Natural killer cell (primary cell): ENCODE measurements around the gene SSBP2. TPM values are rescaled to one million over a fixed set of nuclear protein-coding genes. Genes with fewer than 3 reads are reported as not detected.

Experiments used
- ATAC-seq, 3 donors: fragments of 150-1000 bp in 2 of 3; fragments of 200-7000 bp in 1 of 3; cut with Tn5 transposase; 1 replicate in 1 of 3; 2 replicates in 2 of 3; pipeline ENCODE4 v1.10.0; 2021; ENCODE audit warnings: mild to moderate bottlenecking in 2 of 3, moderate library complexity in 2 of 3
- DNase-seq, 2 donors: peaks; one replicate each; pipeline versions ENCODE4 v3.0.0 to v3.0.0-alpha.2; 2013 to 2021; ENCODE audit warnings: mixed read lengths in 1 of 2
- H3K27ac ChIP-seq: one replicate; pipeline ENCODE4 v1.5.1; 2013; ENCODE audit warnings: mild to moderate bottlenecking, low read length
- H3K27me3 ChIP-seq: one replicate; pipeline ENCODE4 v1.6.1; 2013; ENCODE audit warnings: low read length; ENCODE audit not compliant: control insufficient read depth, insufficient read depth
- H3K36me3 ChIP-seq: one replicate; pipeline ENCODE4 v1.6.1; 2013; ENCODE audit warnings: low read length; ENCODE audit not compliant: control insufficient read depth, insufficient read depth
- H3K4me1 ChIP-seq: one replicate; pipeline ENCODE4 v1.6.1; 2013; ENCODE audit warnings: low read length; ENCODE audit not compliant: control insufficient read depth, insufficient read depth
- H3K4me3 ChIP-seq: one replicate; pipeline ENCODE4 v1.5.1; 2013; ENCODE audit warnings: low read length
- H3K9me3 ChIP-seq: one replicate; pipeline ENCODE4 v1.6.1; 2013; ENCODE audit warnings: low read length; ENCODE audit not compliant: control insufficient read depth, insufficient read depth
- H3K27ac Mint-ChIP-seq, 2 donors: one replicate each; pipeline ENCODE4 v1.8.0; 2022; ENCODE audit warnings: mild to moderate bottlenecking in 2 of 2, mixed read lengths in 2 of 2, moderate library complexity in 1 of 2
- H3K27me3 Mint-ChIP-seq, 2 donors: one replicate each; pipeline ENCODE4 v1.8.0; 2022; ENCODE audit warnings: low read depth in 2 of 2, mixed read lengths in 2 of 2
- H3K36me3 Mint-ChIP-seq: one replicate; pipeline ENCODE4 v1.8.0; 2022; ENCODE audit warnings: mixed read lengths
- H3K4me1 Mint-ChIP-seq, 2 donors: one replicate each; pipeline ENCODE4 v1.8.0; 2022; ENCODE audit warnings: mixed read lengths in 2 of 2
- H3K4me3 Mint-ChIP-seq: one replicate; pipeline ENCODE4 v1.8.0; 2022; ENCODE audit warnings: mild to moderate bottlenecking, moderate library complexity, mixed read lengths
- H3K9me3 Mint-ChIP-seq, 2 donors: one replicate each; pipeline ENCODE4 v1.8.0; 2022; ENCODE audit warnings: mixed read lengths in 2 of 2
- CTCF ChIP-seq: fragments of 200-600 bp; IDR thresholded peaks from one replicate; pipeline ENCODE4 v1.8.0; 2022; ENCODE audit warnings: antibody characterized with exemption
- WGBS: methylation state at CpG from one replicate; pipeline ENCODE4 v1.1.7; 2013; ENCODE audit warnings: missing lambda C conversion rate; ENCODE audit not compliant: insufficient coverage; 5-methylcytosine and 5-hydroxymethylcytosine counted together
- intact Hi-C: fragments of 100-400 bp; cut with micrococcal nuclease; formaldehyde crosslinking; loops from one replicate; pipeline ENCODE4 v1.14.2; 2022
- total RNA-seq, 4 donors: library from RNA; stranded (reverse); fragments of 120-200 nt in 1 of 4; gene quantifications; one replicate each; pipeline versions ENCODE4 v1.2.3 to v1.2.4, GENCODE V29; 2013 to 2022

SSBP2 gene
- total RNA-seq, 3 donors from 2014 or later (not counting 1 experiment from before 2014, with no cell fraction given) = 13.1 to 17.3 (median 14.8) TPM

GRCh38 chr5:81371354-81371876 lies 379.5 kb downstream of the SSBP2 start:
- Histone ChIP-seq H3K27me3 (no peaks in the 10 kb centered on the region), H3K4me1 (no peaks in the 10 kb centered on the region), H3K27ac (no peak overlapping the region), H3K9me3 (no peaks in the 10 kb centered on the region), H3K36me3 (no peaks in the 10 kb centered on the region), H3K4me3 (no peak overlapping the region)
- intact Hi-C loops = no loop called here
- no peaks in the 10 kb centered on the region for H3K9me3 Mint-ChIP-seq
- H3K4me1 Mint-ChIP-seq = peaks cover 0 to 5% of the 10 kb centered on the region in 2 donors
- H3K27me3 Mint-ChIP-seq = peaks cover 10 to 11% of the 10 kb centered on the region in 2 donors
- no peak for TF ChIP-seq CTCF
- no peaks in the 10 kb centered on the region for H3K36me3 Mint-ChIP-seq
- ATAC-seq (no peak), DNase-seq (no peak)
- WGBS = 90% methylated on average over 2 of the region's 2 CpGs
- H3K27ac Mint-ChIP-seq = no peak overlapping the region
- no peak overlapping the region for H3K4me3 Mint-ChIP-seq

- Histone ChIP-seq H3K36me3 (no peaks in the 10 kb centered on the region), H3K27ac (no peak overlapping the region), H3K4me1 (no peaks in the 10 kb centered on the region), H3K9me3 (no peaks in the 10 kb centered on the region), H3K4me3 (no peak overlapping the region), H3K27me3 (no peaks in the 10 kb centered on the region)
- H3K9me3 Mint-ChIP-seq = no peaks in the 10 kb centered on the region
- intact Hi-C loops = no loop called here
- DNase-seq (no peak), ATAC-seq (no peak)
- peaks cover 7 to 10% of the 10 kb centered on the region in 2 donors for H3K27me3 Mint-ChIP-seq
- no peak for TF ChIP-seq CTCF
- no peak overlapping the region for H3K4me3 Mint-ChIP-seq
- H3K4me1 Mint-ChIP-seq = peaks cover 0 to 5% of the 10 kb centered on the region in 2 donors
- no peaks in the 10 kb centered on the region for H3K36me3 Mint-ChIP-seq
- H3K27ac Mint-ChIP-seq = no peak overlapping the region
These were observed 380.0 kb downstream of the SSBP2 start for GRCh38 chr5:81370912-81371311.

DNA sequence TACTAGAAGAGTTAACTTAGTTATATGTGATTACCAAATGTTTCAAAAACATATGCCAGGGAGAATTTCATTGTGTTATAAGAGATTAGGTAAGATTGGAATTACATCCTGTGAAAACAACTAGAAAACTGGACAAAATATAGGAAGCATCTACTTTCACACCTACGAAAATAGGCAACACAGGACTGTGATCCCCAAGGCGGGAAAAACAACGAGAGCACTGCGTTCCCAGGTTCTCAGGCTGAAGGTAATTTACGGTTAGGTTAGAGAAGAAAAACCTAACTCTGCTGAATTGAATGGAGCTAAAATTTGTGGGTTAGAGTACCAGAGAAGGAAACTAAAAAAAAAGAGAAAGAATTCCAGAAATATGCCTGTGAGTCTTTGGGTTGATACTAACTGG lies 385.4 kb downstream of the SSBP2 start:
- no peak for TF ChIP-seq CTCF
- H3K36me3 ChIP-seq = no peaks in the 10 kb centered on the region
- H3K9me3 Mint-ChIP-seq = no peaks in the 10 kb centered on the region
- H3K36me3 Mint-ChIP-seq = no peaks in the 10 kb centered on the region
- H3K4me1 ChIP-seq = no peaks in the 10 kb centered on the region
- ATAC-seq = no peak
- no peak for DNase-seq
- H3K27ac Mint-ChIP-seq = no peak overlapping the region
- no peaks in the 10 kb centered on the region for H3K27me3 ChIP-seq
- no peaks in the 10 kb centered on the region for H3K9me3 ChIP-seq
- H3K4me3 Mint-ChIP-seq = no peak overlapping the region
- 93% methylated on average over 5 of the region's 5 CpGs for WGBS
- no peak overlapping the region for H3K27ac ChIP-seq
- intact Hi-C loops = no loop called here
- peaks cover 0 to 5% of the 10 kb centered on the region in 2 donors for H3K4me1 Mint-ChIP-seq
- H3K4me3 ChIP-seq = no peak overlapping the region
- no peaks in the 10 kb centered on the region for H3K27me3 Mint-ChIP-seq
